ENCODE measurements around the gene SLC15A3.
"Not testable (repeated sequence)": the region's sequence is repeated elsewhere in the genome, so short reads cannot be mapped to it uniquely, and the experiment has no call there.

The SLC15A3 gene

DNA sequence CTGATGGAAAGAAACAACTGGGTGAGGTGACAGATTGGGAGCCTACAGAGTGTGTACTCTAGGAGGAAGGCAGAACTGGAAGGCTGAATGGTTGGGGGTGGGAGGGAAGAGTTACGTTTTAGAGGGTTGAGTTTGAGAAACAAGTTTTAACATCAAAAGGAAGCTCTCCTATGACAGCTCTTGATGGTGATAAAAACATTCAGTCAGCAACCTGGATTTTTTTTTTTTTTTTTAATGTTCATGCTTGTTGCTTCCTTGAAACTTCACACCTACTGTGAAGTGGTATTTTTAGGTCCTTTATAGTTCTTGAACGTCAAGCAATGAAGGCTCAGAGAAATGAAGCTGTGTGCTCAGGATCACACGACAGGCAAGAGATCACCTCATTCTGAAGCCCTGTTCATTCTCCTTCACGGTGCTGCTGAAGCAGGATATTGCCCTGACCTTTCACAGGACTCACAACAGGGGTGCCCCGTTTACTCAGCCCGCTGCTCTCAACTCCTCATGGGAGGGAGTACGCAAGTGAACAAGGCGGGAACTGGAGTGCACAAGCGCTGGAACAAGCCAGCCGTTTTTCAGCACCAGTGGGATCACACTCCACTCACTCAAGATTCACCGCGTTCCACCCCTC lies 39.6 kb downstream of the SLC15A3 start:
- DNase-seq: no peak

DNA sequence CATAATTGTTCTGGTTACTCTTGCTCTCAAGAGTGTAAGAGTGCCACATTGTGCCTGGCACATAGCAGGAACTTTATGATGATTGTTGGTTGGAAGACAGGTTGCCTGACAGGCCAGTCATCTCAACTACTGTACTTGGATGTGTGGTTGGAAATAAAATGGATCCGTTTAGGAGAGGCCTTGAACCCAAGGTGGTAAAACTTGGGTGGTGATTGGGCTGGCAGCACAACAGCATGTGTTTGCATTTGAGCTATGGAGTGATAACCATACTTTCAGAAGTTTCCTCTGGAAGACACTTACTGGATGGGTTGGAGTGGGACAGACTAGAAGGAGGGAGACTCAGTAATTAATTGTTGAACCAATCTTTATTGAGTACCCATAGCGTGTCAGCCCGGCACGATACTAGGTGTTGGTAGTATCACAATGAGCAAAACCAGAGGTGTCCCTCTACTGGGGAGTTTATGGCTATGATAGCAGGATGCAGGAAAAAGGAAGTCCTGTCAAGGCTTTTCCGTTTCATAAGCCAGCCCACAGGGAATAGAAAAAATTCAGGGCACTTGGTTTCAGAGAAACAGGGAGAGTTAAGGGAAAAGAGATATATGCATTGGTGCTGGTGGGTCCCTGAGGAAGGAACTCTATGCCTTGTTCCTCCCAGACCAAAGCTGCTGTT lies 41.1 kb downstream of the SLC15A3 start:
- no peak for DNase-seq

DNA sequence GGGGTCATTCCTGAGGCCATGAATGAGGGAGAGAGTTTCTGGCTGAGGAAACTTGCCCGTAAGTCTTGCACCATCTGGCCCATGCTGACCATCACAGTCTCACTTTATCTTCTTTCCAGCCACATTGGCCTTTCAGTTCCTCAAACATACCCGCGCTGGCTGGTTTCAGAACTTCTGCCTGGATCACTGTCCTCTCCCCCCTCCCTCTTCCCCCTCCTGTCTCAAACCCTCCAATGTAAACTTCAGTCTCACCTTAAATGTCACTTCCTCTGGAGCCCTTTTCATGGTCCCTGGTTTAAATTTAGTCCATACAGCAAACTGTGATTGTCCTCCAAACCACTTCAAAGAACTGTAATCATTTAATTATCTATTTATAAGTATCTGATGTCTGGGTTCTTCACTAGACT lies 41.7 kb downstream of the SLC15A3 start:
- no peak for DNase-seq

DNA sequence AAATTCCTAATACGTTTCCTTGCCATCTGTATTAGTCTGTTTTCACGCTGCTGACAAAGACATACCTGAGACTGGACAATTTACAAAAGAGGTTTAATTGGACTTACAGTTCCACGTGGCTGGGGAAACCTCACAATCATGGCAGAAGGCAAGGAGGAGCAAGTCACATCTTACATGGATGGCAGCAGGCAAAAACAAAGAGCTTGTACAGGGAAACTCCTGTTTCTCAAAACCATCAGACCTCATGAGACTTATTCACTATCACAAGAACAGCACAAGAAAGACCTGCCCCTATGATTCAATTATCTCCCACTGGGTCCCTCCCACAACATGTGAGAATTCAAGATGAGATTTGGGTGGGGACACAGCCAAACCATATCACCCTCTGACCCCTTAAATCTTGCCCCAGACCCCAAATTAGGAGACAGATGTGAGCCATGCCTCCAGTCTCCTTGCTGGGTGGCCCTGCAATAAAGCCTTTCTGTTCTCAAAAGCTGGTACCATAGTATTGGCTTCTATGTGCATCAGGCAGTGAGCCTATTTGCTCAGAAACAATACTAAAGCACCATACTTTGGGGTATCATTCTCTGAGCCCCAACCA lies 42.2 kb downstream of the SLC15A3 start:
- DNase-seq: not testable (repeated sequence)

DNA sequence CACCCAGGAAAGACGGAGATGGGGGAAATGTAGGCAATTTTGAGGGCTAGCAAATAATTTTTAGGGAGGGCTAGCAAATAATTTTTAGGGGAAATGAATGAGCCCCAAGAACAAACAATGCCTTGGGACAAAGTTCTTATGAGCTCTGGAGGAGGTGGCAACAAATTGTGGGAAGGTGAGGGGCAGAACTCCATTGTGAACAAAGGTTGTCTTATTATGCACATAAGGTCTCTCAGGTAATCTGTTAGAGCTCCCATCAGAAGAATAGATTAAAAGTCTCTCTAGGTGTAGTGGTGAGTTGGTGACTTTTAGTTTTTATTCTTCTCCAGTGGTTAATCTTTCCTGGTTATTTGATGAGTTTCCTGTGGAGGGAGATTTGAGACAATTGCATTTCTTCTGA lies 43.2 kb downstream of the SLC15A3 start:
- DNase-seq: no peak

DNA sequence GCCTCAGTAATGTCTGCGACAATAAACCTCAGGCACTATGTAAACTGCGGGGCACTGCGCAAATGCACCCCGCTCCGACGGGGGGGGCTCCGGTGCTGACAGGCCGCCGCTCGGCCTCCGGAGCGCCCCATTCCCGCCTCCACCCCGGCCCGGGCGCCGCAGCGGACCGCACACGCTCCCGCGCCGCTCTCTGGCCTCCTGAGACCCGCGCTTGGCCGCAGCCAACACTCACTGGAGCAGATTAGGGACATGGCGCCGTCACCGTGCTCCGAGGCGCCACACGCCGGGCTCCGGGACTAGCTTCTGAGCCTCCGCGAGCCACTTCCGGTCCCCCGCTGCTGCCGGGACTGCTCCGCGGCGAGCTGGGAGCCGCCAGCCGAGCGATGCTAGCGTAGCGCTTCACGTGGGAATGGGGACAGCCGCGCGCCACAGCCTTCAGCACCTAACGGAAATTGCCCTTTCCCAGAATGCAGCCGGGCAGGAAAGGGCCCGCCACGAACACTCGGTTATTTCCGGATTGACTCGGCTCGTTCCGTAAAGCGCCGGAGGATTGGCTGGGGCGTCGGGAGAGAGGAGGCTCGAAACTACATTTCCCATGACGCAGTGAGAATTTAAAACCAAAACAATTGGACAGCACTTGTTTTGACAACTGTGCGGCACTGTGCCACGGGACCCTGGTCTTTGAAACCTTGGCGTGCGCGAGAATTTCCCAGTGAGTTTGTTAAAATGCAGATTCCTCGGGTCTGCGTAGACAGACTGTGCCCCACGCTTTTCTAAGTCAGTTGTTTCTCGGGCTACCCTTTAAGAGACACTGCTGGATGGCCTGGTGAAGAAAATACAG lies 45.6 kb downstream of the SLC15A3 start, which contains the start of gene PRPF19:
TSS of gene PRPF19 (minus strand) at position 454 of the 841 bp plus-strand sequence. CDS start at position 251, 203 bp downstream.
- peak; percentile 92 for DNase-seq

DNA sequence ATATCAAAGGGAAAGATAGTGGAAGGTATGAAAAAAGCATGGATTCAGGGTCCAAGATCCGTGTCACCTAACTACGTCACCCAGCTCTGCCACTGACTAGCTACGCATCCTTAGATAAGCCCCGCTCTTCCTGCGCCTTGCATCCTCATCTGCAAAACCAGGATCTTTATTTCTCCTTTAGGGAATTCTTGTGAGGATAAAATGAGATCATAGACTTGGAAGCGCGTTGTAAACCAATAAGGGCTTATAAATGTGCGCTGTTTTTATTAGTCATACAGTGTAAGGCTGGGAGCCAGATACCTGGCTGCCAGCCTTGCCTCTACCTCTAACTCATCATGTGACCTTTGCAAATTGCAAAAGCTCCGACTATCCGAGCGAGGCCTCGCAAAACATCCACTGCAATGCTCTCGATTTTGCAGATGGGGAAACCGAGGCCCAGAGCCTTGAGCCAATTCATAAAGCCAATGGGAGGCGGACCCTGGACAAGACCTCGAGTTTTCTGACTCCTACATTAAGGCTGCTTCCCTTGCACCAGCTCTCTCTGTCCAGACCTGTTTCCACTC lies 46.3 kb downstream of the SLC15A3 start:
- no peak for DNase-seq

DNA sequence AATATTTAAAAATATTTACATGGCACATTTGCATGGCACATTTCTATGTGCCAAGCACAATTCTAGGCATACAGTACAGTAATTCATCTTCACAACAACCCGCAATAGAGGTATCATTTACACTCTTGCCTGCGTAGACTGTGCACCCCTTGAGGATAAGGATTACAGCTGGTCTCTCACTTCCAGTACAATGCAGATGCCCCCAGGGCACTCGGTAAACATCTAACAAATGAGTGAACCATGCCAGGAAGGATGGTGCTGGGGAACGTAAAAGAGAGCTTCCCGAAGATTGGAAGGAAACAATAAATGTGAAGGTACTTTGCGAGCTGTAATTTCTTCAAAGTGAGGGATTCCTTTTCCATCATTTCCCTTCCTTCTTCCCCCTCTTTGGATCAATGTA lies 46.9 kb downstream of the SLC15A3 start:
- DNase-seq: no peak

DNA sequence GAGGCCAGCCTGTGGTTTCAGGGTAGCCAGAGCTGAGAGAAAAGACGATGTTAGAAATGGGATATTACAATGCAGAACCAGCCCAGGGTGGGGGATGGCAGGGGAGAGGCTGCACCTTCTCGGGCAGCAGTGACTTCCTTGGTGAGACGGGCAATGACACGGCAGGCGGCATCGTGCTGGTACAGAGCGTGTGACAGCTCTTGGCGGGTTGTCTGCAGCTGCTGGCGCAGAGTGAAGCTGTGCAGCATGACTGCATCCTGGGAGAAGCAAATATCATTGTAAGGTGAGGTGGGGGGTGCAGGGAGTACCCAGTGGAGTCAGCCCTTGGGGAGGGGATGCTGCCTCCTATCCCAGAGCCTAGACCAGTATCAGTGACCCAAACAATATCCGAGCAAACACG lies 49.4 kb downstream of the SLC15A3 start:
- no peak for DNase-seq

DNA sequence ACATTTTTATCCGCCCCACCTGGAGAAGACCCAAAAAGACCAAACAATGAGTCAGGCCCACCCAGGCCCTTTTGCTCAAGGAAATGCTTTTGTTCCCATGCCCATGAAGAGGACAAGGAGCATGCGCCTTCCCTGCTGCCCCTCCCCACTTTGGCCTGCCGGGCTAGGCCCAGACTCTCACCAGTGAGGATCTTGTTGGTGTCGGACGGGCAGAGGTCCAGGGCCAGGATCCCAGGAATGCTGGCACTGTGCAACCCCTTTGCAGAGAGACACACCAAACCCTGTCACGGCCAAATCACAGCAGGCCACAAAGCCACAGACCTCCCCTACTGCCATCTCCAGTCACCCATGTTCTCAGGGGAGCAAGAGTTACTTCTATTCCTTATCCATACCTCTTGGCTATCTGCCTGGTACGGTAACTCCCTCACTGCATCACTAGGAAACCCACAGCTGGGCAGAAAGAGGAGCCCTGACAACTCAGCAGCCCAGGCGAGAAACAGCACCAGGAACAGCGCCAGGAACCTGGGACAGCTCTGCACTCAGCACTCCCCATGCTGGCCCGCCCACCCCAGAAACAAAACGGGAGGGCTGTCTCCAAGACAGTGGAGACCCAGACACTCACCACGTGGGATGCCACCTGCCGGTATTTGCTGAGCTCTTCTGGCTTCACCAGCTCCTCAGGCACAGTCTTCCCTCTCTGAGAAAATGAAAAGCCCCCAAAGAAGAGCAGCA lies 51.1 kb downstream of the SLC15A3 start:
- no peak for DNase-seq

DNA sequence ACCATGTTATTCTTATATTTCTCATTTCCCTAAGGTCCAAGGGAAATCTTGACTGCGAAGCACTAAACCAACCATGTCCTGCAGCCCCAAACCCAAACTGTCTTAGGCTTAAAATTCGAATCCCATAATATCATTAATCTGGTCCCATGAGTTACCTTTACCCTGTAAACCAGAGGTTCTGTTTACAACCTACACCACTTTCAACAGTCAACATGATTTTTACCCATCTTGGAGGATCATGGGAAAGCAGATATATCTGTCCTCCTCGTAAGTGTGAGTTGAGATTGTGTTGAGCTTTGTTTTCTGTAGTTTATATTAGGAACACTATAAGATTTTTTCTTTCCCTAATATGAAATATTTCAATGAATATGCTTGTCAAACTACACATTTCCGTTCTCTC lies 52.0 kb downstream of the SLC15A3 start:
- no peak for DNase-seq

DNA sequence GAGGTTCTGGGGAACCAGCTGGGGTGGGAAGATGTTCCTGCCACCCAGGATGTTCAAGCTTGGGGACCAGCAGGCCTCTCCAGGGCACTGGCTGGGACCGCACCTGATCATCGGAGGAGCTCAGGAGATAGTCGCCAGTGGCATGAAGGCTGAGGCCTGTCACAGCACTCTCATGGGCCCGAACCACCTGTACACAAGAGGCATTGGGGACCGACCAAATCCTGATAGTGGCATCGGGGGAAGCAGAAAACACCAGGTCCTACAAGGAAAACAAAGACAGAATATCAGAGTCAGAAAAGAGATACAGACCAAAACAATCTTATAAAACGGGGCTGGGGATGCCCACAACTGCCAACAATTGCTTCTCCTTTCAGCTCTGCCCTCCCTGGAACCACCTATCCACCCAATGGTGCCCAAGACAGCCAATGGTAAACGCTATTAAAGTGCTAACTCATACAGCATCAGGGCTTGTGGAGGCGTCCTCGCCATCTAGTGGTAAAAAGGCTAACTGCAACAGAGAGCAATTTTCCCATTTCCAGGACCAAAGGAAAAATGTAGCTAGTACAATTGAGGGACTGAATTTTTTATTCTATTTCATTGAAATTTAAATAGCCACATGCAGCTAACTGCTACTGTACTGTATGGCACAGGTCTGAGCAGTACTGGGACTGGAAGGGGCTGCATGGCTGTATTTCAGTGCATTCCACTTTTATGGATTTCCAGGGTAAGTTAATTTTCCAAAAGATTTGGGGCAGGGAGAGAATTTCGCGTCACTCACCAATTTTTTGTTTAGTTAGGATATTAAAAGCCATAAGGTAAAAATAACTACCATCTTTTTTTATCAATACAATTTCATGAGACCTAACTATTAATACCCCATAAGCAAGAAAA lies 52.7 kb downstream of the SLC15A3 start:
- DNase-seq: peak; percentile 29

DNA sequence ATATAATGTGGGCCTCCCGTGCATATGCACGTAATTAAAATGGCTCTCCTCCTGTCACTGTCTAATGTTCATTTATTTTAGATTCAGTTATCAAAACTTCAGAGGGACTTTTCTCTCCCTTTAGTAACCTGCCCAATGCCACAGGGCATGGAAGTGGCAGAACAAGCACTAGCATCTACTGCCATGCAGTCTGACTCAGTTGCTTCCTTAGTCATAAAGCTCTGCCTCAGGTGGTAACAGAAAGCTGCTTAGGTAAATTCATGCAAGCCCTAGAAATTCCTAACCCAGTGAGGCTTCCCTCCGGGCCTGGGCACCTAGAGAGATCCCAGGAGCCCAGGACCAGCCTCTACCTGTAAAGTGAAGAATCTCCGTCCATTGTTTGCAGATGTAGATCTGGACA lies 54.5 kb downstream of the SLC15A3 start:
- no peak for DNase-seq

DNA sequence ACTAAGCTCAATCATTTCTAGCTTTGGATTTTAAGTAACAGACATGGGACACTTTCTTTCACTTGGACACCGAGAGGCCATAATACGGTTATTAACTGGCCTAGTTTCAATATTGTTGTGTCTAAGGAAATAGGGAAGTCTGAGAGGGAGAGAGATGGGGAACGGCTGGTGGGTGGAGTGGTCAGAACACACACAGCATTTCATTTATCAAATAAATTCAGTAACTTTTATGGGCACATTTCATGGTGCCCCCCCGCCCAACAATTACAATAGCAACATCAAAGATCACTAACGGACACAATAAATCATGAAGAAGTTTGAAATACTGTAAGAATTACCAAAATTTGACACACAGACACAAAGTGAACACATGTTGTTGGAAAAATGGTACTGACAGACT lies 56.3 kb downstream of the SLC15A3 start:
- no peak for DNase-seq

DNA sequence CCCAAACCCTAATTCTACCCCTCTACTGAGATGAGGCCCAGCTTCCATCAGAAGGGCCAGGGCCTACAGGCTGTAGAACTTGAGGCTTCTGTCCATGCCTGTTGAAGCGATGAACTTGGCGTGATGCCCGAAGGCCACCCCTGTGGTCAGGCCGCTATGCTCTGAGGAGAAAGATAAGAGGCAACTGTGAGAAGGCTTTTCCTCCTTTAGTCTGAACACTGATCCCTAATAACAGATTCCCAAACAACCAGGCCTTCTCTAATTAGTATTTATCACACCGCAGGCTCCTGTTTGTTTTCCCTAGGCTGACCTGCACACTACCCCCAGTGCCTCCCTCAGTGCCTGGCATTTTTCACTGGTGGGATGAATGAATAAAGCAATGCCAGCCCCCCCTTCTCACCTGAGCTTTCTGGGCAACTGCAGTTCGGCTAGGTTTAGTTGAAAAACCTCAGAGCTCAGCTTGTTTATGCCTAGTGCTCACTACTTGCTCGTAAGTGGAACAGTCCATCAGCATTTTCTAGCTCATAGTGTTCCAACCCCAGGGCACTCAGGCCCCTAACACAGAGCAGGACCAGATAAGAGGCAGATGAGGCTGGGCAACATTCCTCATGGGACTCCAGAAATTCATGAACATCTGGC lies 60.8 kb downstream of the SLC15A3 start:
- no peak for DNase-seq

DNA sequence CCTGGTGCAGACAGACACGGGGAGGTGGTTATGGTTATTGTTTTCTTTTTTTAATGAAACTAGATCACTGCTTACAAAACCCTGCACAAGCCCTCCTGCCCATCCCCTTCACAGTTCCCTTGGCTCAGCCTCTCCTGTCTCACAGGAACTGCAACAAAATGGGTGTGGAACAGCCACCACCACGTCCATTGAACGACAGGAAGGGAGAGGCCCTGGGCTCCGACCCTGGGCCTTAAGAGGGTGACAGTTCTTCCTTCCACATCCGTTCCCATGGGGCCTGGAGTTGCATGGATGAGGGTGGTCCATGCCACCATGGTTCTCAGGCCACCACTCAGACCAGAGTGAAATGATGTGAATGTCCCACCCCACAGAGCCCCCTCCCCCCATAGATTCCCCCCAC lies 61.3 kb downstream of the SLC15A3 start:
- DNase-seq: no peak

DNA sequence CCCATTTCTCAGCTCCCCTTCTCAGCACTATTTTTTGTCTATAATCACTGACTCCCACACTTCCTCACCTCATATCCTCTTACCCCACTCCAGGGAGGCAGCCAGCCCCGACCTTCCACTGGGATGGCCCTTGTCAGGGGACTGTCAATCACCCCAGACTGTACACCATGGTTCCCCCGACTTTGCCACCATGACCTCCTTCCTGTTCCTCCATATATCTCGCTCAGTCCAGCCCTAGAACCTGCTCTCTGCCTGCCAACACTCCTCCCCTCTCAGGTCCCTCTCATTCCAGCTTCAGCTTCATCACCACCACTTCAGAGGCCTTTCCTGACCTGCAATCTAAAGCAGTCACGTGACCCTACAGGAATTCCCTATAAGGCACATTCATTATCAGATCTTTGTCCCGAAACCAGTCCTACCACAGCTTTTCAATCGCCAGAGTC lies 62.1 kb downstream of the SLC15A3 start:
- no peak for DNase-seq

DNA sequence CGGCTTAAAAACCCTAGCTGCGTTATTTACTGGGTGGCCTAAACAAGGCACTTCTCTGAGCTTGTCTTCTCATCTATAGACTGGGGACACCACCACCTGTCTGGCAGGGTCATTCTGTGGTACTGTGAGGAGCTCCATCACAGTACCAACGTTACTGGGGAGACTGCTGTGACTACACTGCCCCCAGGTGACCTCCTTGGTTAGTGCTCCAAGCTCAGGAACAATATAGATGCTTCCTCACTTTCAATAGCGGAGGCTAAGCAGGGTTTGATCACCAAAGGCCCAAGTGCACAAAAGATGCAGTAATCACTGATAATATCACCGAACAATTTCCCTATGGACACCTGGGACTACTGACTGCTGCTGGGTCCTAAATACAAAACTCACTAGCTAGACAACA lies 64.4 kb downstream of the SLC15A3 start:
- no peak for DNase-seq
